ENCODE results near the gene ZEB2. TPM values are rescaled to one million over a fixed set of nuclear protein-coding genes. Genes with fewer than 3 reads are reported as not detected.

ZEB2 gene
- total and polyA plus RNA-seq, 10 of the 15 experiments (the other 5 are each of a cell fraction or from before 2014, with no cell fraction given) = 0.14 to 3.2 (median 0.84) TPM

DNA sequence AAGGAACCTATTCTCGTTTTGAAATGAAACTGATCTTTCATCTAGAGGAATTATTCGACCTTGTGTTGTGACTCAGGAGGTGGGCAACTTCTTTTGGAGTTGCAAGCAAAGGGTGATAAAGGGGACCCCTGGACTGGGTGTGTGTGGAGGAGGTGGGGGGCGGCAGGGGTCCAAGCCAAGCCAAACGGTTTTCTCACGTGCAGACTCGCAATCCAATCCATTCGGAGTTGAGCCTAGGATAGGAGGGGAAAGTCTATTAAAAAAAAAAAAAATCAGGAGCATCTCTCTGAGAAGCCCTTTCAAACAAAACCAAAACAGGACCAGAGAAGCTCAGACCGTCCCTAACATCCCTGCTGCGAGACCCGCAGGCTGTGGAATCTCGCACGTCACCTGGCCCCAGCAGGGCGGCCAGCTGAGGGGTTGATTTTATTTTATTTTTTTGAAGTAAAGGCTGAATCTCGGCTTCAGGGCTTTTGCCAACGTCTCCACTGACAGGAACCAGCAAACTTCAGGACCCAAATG, 3.7 kb upstream of the ZEB2 start (continued):
- no peak for TF ChIP-seq GATAD2B (conservative IDR thresholded peaks at IDR 0.05; ENCODE audit: low read depth)

DNA sequence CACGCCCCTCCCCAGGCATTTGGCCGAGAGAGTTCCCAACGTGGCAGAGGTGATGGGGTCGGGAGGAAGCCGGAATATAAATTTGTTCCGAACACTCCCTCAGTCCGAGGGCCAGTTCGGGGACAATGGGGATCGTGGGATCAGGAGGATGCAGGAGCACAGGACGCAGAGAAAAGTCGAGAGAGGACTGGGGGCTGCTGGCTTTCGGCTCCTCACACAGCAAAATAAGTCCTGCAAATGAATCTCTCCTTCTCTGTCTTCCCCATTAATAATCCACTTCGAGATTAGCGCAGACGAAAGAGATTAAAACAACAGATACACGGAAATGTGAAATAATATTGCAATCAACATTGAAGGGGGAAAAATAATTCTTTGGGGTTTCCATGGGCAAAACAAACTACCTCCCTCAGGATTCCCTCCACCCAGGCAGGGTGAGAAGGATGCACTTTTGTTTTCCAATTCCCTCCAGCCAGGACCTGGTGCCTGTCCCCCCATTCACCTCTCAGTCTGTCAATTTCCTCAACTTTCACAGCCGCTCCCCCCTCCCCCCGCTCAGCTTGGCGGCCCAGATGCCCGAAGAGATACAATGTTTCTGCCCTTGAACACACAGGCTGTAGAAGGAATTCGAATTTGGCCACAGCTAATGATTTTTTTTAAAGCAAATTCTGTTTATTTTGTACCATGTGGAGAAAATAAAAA, 3.1 kb upstream of the ZEB2 start:
- ChIA-PET RAD21 (ENCODE audit: unreplicated experiment) (no interaction called here), POLR2A (no interaction called here), SMC1A (ENCODE audit: uncharacterized antibody, unreplicated experiment) (interaction anchor here (0.6 to 0.7 kb wide), 3 partner anchors 103 to 889 kb away, joined by 3 read pairs; no protein-coding TSS in a partner anchor), CTCF (interaction anchor here (1.7 kb wide), 1 partner anchor 74 kb away, joined by 4 read pairs; no protein-coding TSS in a partner anchor)
- no peak overlapping the region for H2AFZ ChIP-seq (ENCODE audit: control insufficient read depth, low read depth, low read length)
- no peaks in the 10 kb centered on the region for H4K20me1 ChIP-seq (ENCODE audit: control insufficient read depth, insufficient read depth)
- DNase-seq (ENCODE audit: low read depth, low spot score) (no peak), ATAC-seq (no peak), FAIRE-seq (no peak)
- BruUV-seq (replicated peaks) = no TSS peak
- H3K27ac ChIP-seq (ENCODE audit: control insufficient read depth, insufficient read depth) = no peak overlapping the region
- H3K4me2 ChIP-seq (ENCODE audit: control insufficient read depth, insufficient read depth) = peak overlapping the region; percentile 9; the same call in 1 of the 2 replicates
- WGBS (ENCODE audit: insufficient coverage, insufficient replicate concordance, low lambda C conversion rate, missing lambda C conversion rate) = 59% methylated on average over 21 of the region's 21 CpGs
- peaks cover 15 to 23% of the 10 kb centered on the region in 2 experiments for H3K27me3 ChIP-seq (replicated peaks in 1 of 2; ENCODE audit: control insufficient read depth in 2 of 2, insufficient read depth in 2 of 2, low read length in 1 of 2)
- TF ChIP-seq SIX5 (IDR thresholded peaks at IDR 0.05; ENCODE audit: low read depth, low read length, severe bottlenecking) = no peak
- 0 out of 2 replicates have a peak, but pooled peaks have one; percentile 74 for TF ChIP-seq EZH2 (IDR thresholded peaks at IDR 0.05; ENCODE audit: borderline replicate concordance, control insufficient read depth, low read depth, low read length)
- no peaks in the 10 kb centered on the region for H3K9me3 ChIP-seq (replicated peaks; ENCODE audit: control insufficient read depth, insufficient read depth, low read length)
- H3K36me3 ChIP-seq (ENCODE audit: control insufficient read depth in 2 of 2, insufficient read depth in 2 of 2, low read length in 1 of 2) = no peaks in the 10 kb centered on the region
- in situ Hi-C loops (cut with MboI) = no loop called here
- H3K4me3 ChIP-seq = peak overlapping the region; percentile 31; the same call in 1 of the 2 replicates
- H3K9ac ChIP-seq (ENCODE audit: control insufficient read depth, insufficient read depth, low read length) = no peak overlapping the region
- H3K4me1 ChIP-seq (ENCODE audit: control insufficient read depth, insufficient read depth, low read length) = peaks cover 18% of the 10 kb centered on the region; the same call in 1 of the 2 replicates
- intact Hi-C loops (cut with micrococcal nuclease; ENCODE audit: unreplicated experiment) = no loop called here
- H3K79me2 ChIP-seq (ENCODE audit: control insufficient read depth, insufficient read depth, low read length) = no peaks in the 10 kb centered on the region

Data from GM12878 (cell line).